K562 (cell line): Measurements from ENCODE around the gene SPNS1. TPM values are rescaled to one million over a fixed set of nuclear protein-coding genes. Genes with fewer than 3 reads are reported as not detected.
A peak's percentile ranks its signal among the peaks of the same experiment; 100 is the strongest.

Source experiments
- ATF1 ChIP-seq, 2 experiments: fragments of 450-650 bp in 1 of 2; IDR thresholded peaks; 2 replicates each; pipeline ENCODE4 v1.6.1; 2016; ENCODE audit warnings: missing compliant biosample characterization in 1 of 2, missing genetic modification characterization in 1 of 2
- BCOR ChIP-seq: fragments of 450-650 bp; IDR thresholded peaks from 2 replicates; pipeline ENCODE4 v1.6.1; 2016
- CSDE1 ChIP-seq, 2 experiments: fragments of 450-650 bp; IDR thresholded peaks; 2 replicates each; pipeline ENCODE4 v1.6.1; 2016; ENCODE audit warnings: mild to moderate bottlenecking in 1 of 2
- DMBX1 ChIP-seq: fragments of 250-450 bp; sonication (Bioruptor Pico); IDR thresholded peaks from 2 replicates; pipeline ENCODE4 v1.8.0; 2022; ENCODE audit warnings: inconsistent platforms, mild to moderate bottlenecking, moderate library complexity, borderline replicate concordance
- EP300 ChIP-seq: IDR thresholded peaks from 2 replicates; pipeline ENCODE4 v1.6.1; 2012; ENCODE audit warnings: low read length, improper control_type of control experiment
- KDM2B ChIP-seq: fragments of 250-450 bp; sonication (Bioruptor Pico); IDR thresholded peaks from 2 replicates; pipeline ENCODE4 v1.8.0; 2021; ENCODE audit warnings: mild to moderate bottlenecking, moderate library complexity
- MNT ChIP-seq, 2 experiments: fragments of 450-650 bp; conservative IDR thresholded peaks; 2 replicates each; pipeline ENCODE4 v1.6.1; 2017; ENCODE audit warnings: mild to moderate bottlenecking in 2 of 2, moderate library complexity in 2 of 2
- NR2C1 ChIP-seq, 2 experiments: fragments of 450-650 bp; IDR thresholded peaks; 2 replicates each; pipeline ENCODE4 v1.6.1; 2017; ENCODE audit warnings: mild to moderate bottlenecking in 2 of 2, antibody characterized with exemption in 1 of 2, inconsistent platforms in 1 of 2, missing compliant biosample characterization in 1 of 2, missing genetic modification characterization in 1 of 2
- NR2C2 ChIP-seq, 2 experiments: fragments of 200-800 bp in 1 of 2; sonication (Bioruptor generic) in 1 of 2; sonication (generic) in 1 of 2; formaldehyde crosslinking in 1 of 2; IDR thresholded peaks; 2 replicates each; pipeline versions ENCODE4 v1.6.1 to v1.8.0; 2016 to 2022; ENCODE audit warnings: mild to moderate bottlenecking in 1 of 2, missing compliant biosample characterization in 1 of 2, missing genetic modification characterization in 1 of 2, missing genetic modification reagents in 1 of 2
- PHF21A ChIP-seq: fragments of 450-650 bp; IDR thresholded peaks from 2 replicates; pipeline ENCODE4 v1.6.1; 2017; ENCODE audit warnings: low read depth, borderline replicate concordance
- RBM25 ChIP-seq: fragments of 200-400 bp; formaldehyde crosslinking; IDR thresholded peaks from 2 replicates; pipeline ENCODE4 v1.6.1; 2018; ENCODE audit warnings: low read length, low read depth, moderate library complexity; ENCODE audit not compliant: severe bottlenecking
- SMARCA5 ChIP-seq: fragments of 450-650 bp; IDR thresholded peaks from 2 replicates; pipeline ENCODE4 v1.6.1; 2016
- TCF3 ChIP-seq: sonication (generic); formaldehyde crosslinking; IDR thresholded peaks from 2 replicates; pipeline ENCODE4 v1.4.0; 2020; ENCODE audit warnings: mild to moderate bottlenecking, missing genetic modification reagents
- THRB ChIP-seq: fragments of 450-650 bp; formaldehyde crosslinking; conservative IDR thresholded peaks from 2 replicates; pipeline ENCODE4 v1.4.0; 2022; ENCODE audit warnings: mild to moderate bottlenecking, missing genetic modification characterization
- ZBTB17 ChIP-seq: fragments of 450-650 bp; formaldehyde crosslinking; IDR thresholded peaks from 2 replicates; pipeline ENCODE4 v1.4.0; 2020; ENCODE audit warnings: mild to moderate bottlenecking
- ZFP36 ChIP-seq: fragments of 150-350 bp; IDR thresholded peaks from 2 replicates; pipeline ENCODE4 v1.6.1; 2018; ENCODE audit warnings: low read length, low read depth; ENCODE audit not compliant: partially characterized antibody
- ZNF232 ChIP-seq: sonication (generic); formaldehyde crosslinking; IDR thresholded peaks from 2 replicates; pipeline ENCODE4 v1.8.0; 2022; ENCODE audit warnings: mild to moderate bottlenecking, missing genetic modification reagents
- ZNF239 ChIP-seq: fragments of 250-450 bp; sonication (Bioruptor Pico); IDR thresholded peaks from 2 replicates; pipeline ENCODE4 v1.4.0; 2020; ENCODE audit warnings: mild to moderate bottlenecking
- ZNF445 ChIP-seq: fragments of 250-450 bp; sonication (Bioruptor Pico); IDR thresholded peaks from 2 replicates; pipeline ENCODE4 v1.4.0; 2020; ENCODE audit warnings: low read depth, mild to moderate bottlenecking, moderate library complexity
- ZNF507 ChIP-seq: conservative IDR thresholded peaks from 2 replicates; pipeline ENCODE4 v1.6.1; 2017; ENCODE audit warnings: missing genetic modification characterization, missing compliant biosample characterization
- ZNF609 ChIP-seq: sonication (generic); formaldehyde crosslinking; IDR thresholded peaks from 2 replicates; pipeline ENCODE4 v1.8.1; 2023; ENCODE audit warnings: missing genetic modification reagents, mild to moderate bottlenecking, borderline replicate concordance
- ZNF76 ChIP-seq: fragments of 250-450 bp; sonication (Bioruptor Pico); IDR thresholded peaks from 2 replicates; pipeline ENCODE4 v1.4.0; 2020; ENCODE audit warnings: mild to moderate bottlenecking, moderate library complexity, borderline replicate concordance
- polyA plus RNA-seq, 8 experiments: library from polyadenylated mRNA; depleted of rRNA in 4 of 8; stranded (reverse) in 5 of 8; unstranded in 3 of 8; fragments of >200 nt; fragmentation: Nextera tagmentation in 2 of 8; fragmentation: Illumina TruSeq in 1 of 8; extraction: Ambion mirVana in 2 of 8; extraction: Trizol in 1 of 8; gene quantifications; 2 replicates each; pipeline versions ENCODE4 v1.2.1 to v1.2.3, GENCODE V29; 2011 to 2014; ENCODE audit warnings: inconsistent platforms in 1 of 8, missing spikeins in 1 of 8
- total RNA-seq, 7 experiments: library from RNA; depleted of rRNA in 6 of 7; stranded (reverse); fragments of >200 nt in 6 of 7; fragmentation: Illumina TruSeq in 2 of 7; extraction: Trizol in 2 of 7; gene quantifications; 2 replicates each; pipeline versions ENCODE4 v1.2.1 to v1.2.3, GENCODE V29; 2011 to 2021; ENCODE audit warnings: low replicate concordance in 1 of 7

Gene SPNS1
- total and polyA plus RNA-seq, 9 of the 15 experiments (the other 6 are each of a cell fraction or from before 2014, with no cell fraction given): 0.58 to 64.9 (median 13.7) TPM

GRCh38 chr16:29009838-29010166 is 35.2 kb downstream of the SPNS1 start (continued):
- TF ChIP-seq MNT (conservative IDR thresholded peaks at IDR 0.05) (0 out of 4 replicates have a peak, but pooled peaks of 1 of the 2 experiments have one; percentile 11), ZNF507 (no peak), RBM25 (peak; percentile 77), NR2C2 (CRISPR knock-in tag; IDR thresholded peaks at IDR 0.05) (no peak), NR2C2 (tag; IDR thresholded peaks at IDR 0.05) (0 out of 2 replicates have a peak, but pooled peaks have one; percentile 2), THRB (CRISPR knock-in tag) (no peak), CSDE1 (IDR thresholded peaks at IDR 0.05) (no peak), ATF1 (CRISPR knock-in tag; IDR thresholded peaks at IDR 0.05) (no peak), ATF1 (tag; IDR thresholded peaks at IDR 0.05) (no peak), BCOR (peak; percentile 71), ZNF232 (CRISPR knock-in tag) (no peak), ZFP36 (peak; percentile 84), EP300 (no peak), TCF3 (CRISPR knock-in tag) (no peak), ZNF609 (CRISPR knock-in tag) (no peak), KDM2B (CRISPR knock-in tag) (no peak), ZBTB17 (CRISPR knock-in tag) (0 out of 2 replicates have a peak, but pooled peaks have one; percentile 2), PHF21A (no peak), ZNF445 (CRISPR knock-in tag) (no peak), ZNF76 (0 out of 2 replicates have a peak, but pooled peaks have one; percentile 8), DMBX1 (CRISPR knock-in tag) (0 out of 2 replicates have a peak, but pooled peaks have one; percentile 34), NR2C1 (IDR thresholded peaks at IDR 0.05) (no peak), NR2C1 (tag; IDR thresholded peaks at IDR 0.05) (0 out of 2 replicates have a peak, but pooled peaks have one; percentile 1), SMARCA5 (no peak), ZNF239 (CRISPR knock-in tag) (0 out of 2 replicates have a peak, but pooled peaks have one; percentile 1)
